ENCODE data around the gene CDKN2C.
"Not testable (repeated sequence)": the region's sequence is repeated elsewhere in the genome, so short reads cannot be mapped to it uniquely, and the experiment has no call there.

The CDKN2C gene

DNA sequence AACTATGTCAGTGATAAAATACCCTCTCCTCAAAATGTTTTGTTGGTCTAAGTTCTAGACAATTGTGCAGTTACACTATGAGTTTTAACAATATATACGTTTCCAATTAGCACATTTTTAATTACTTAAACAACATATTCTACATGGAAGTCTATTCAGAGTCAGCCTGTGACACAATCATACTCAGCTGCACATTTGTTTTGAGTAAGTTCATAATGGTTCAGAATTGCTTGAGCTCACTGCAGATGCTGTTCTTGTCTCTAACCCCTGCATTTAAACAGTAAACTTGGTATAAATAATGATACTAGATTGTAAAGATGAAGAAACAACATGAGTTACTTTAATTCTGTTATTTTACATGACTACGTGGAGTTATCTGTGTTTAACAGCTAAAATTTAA, 30.6 kb downstream of the CDKN2C start:
- H3K4me1 Mint-ChIP-seq, result peaks cover 5 to 6% of the 10 kb centered on the region in 2 donors
- H3K36me3 Mint-ChIP-seq, result no peaks in the 10 kb centered on the region
- H3K9me3 Mint-ChIP-seq, result peaks cover 0 to 2% of the 10 kb centered on the region in 2 donors
- DNase-seq (no peak), ATAC-seq (replicated peaks) (no peak)
- peaks cover 0 to 8% of the 10 kb centered on the region in 2 donors for H3K27me3 Mint-ChIP-seq
- no peak overlapping the region for H3K4me3 Mint-ChIP-seq
- H3K27ac Mint-ChIP-seq, result no peak overlapping the region

DNA sequence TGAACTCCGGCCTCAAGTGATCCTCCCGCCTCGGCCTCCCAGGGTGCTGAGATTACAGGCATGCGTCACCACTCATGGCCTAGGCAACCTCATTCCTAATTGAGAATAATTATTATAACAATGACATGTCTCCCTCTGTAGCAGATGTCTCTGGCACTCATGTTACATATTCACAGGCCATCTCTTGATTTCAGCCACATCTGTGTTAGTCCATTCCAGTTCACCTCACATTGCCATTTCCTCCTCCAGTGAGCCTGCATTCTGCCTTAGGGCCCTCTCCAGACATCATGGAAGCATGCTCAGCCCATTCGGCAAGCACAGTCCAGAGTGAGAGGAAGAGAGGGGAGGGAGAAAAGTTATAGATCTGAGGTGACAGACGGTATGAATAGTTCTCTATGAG, 32.5 kb downstream of the CDKN2C start:
- DNase-seq (no peak), ATAC-seq (replicated peaks) (no peak)
- Mint-ChIP-seq H3K9me3 (peaks cover 0 to 2% of the 10 kb centered on the region in 2 donors), H3K27ac (no peak overlapping the region), H3K4me1 (peaks cover 5 to 6% of the 10 kb centered on the region in 2 donors), H3K27me3 (peaks cover 0 to 12% of the 10 kb centered on the region in 2 donors), H3K4me3 (no peak overlapping the region), H3K36me3 (no peaks in the 10 kb centered on the region)

DNA sequence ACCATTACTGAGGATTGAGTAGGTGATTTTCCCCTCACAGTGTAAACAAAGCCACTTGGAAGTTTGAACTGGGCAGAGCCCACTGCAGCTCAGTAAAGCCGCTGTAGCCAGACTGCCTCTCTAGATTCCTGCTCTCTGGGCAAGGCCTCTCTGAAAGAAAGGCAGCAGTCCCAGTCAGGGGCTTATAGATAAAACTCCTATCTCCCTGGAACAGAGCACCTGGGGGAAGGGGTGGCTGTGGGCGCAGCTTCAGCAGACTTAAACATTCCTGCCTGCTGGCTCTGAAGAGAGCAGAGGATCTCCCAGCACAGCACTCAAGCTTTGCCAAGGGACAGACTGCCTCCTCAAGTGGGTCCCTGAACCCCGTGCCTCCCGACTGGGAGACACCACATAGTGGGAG, 35.5 kb downstream of the CDKN2C start:
- not testable (repeated sequence) for H3K4me1 Mint-ChIP-seq, DNase-seq, H3K4me3 Mint-ChIP-seq

DNA sequence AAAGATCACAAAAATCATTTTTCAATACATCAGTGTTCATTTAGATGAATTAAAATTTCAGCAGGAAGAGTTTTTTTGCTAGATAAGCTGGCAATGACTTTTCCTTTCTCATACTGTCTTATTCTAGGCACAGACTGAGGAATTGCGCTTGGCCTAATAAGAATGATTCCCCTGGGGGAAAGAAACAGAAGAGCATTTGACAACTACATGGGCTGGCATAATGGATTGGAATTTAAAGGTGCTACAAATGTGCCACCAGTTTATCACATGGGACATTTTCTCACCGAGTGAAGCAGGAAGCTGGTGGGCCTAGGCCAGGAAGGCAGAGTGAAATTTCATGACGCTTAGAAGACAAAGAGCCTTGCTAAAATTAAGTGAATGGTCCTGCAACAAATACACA, 39.3 kb downstream of the CDKN2C start:
- DNase-seq, result no peak
- H3K27me3 Mint-ChIP-seq, result peaks cover 7 to 22% of the 10 kb centered on the region in 2 donors
- no peak overlapping the region for H3K4me3 Mint-ChIP-seq
- no peak for ATAC-seq (replicated peaks)
- H3K4me1 Mint-ChIP-seq, result no peaks in the 10 kb centered on the region
- H3K27ac Mint-ChIP-seq, result no peak overlapping the region
- H3K36me3 Mint-ChIP-seq, result peaks cover 0 to 9% of the 10 kb centered on the region in 2 donors
- H3K9me3 Mint-ChIP-seq, result peaks cover 6 to 8% of the 10 kb centered on the region in 2 donors

More for the DNA sequence above, 35.5 kb downstream of the CDKN2C start:
- peaks cover 0 to 19% of the 10 kb centered on the region in 2 donors for H3K27me3 Mint-ChIP-seq
- not testable (repeated sequence) for H3K9me3 Mint-ChIP-seq; H3K36me3 Mint-ChIP-seq; H3K27ac Mint-ChIP-seq; ATAC-seq (replicated peaks)

DNA sequence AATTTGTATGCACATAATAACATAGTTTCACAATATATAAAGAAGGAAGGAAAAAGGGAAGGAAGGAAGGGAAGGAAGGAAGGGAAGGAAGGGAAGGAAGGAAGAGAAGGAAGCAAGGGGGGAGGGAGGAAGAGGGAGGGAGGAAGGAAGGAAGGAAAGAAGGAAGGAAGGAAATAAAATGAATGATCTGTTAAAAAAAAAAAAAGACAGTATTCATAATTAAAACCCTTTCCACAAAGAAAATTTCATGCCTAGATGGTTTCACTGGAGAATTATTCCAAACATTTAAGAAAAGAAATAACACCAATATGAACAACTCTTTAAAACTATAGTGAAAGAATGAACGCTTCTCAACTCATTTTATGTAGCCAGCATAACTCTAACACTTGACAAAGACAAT, 44.8 kb downstream of the CDKN2C start:
- ATAC-seq (replicated peaks), result no peak
- H3K27me3 Mint-ChIP-seq, result peaks cover 10 to 21% of the 10 kb centered on the region in 2 donors
- no peak for DNase-seq
- peaks cover 2 to 4% of the 10 kb centered on the region in 2 donors for H3K9me3 Mint-ChIP-seq
- no peak overlapping the region for H3K27ac Mint-ChIP-seq
- H3K4me3 Mint-ChIP-seq, result no peak overlapping the region
- no peaks in the 10 kb centered on the region for H3K4me1 Mint-ChIP-seq
- peaks cover 0 to 6% of the 10 kb centered on the region in 2 donors for H3K36me3 Mint-ChIP-seq

DNA sequence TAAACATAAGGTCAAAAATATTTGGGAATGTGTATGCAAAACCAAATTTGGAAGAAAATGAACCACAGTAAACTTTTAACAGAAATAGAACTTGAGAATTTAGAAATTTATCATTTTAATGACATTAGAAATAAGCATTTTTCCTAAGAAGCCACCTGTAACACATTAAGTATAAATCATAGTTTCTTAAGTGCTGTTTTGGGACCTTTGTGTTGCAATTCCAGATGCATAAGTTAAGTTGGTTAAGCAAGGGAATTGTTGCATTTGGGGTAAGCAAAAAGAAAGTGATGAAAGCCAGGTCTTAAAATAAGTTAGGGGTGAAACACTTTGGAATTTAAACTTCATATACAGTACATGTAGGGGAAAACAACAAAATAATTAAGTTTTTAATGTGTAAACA, 49.8 kb downstream of the CDKN2C start:
- H3K4me1 Mint-ChIP-seq, result no peaks in the 10 kb centered on the region
- H3K27ac Mint-ChIP-seq, result no peak overlapping the region
- DNase-seq (no peak), ATAC-seq (replicated peaks) (no peak)
- no peak overlapping the region for H3K4me3 Mint-ChIP-seq
- H3K36me3 Mint-ChIP-seq, result no peaks in the 10 kb centered on the region
- peaks cover 8 to 23% of the 10 kb centered on the region in 2 donors for H3K27me3 Mint-ChIP-seq
- H3K9me3 Mint-ChIP-seq, result peaks cover 4% of the 10 kb centered on the region in 2 donors
